Measurements from ENCODE around the gene ZFP36L2. TPM values are rescaled to one million over a fixed set of nuclear protein-coding genes. Genes with fewer than 3 reads are reported as not detected.

Gene ZFP36L2
- total RNA-seq, 1 donor from 2014 or later, result 62.1 TPM

- peak overlapping the region; percentile 92 for H3K4me3 Mint-ChIP-seq
- ATAC-seq (ENCODE audit: low read depth) (no peak), DNase-seq (peak; percentile 31)
- peak overlapping the region; percentile 99 for H3K27ac Mint-ChIP-seq
- H3K9me3 Mint-ChIP-seq, result no peaks in the 10 kb centered on the region
- CTCF ChIA-PET, result interaction anchor here (0.7 to 12.6 kb wide), 6 partner anchors 26 to 275 kb away, joined by 3 to 336 read pairs (median 4); no protein-coding TSS in a partner anchor
- peaks cover 2% of the 10 kb centered on the region for H3K27me3 Mint-ChIP-seq
- no peak for TF ChIP-seq CTCF (IDR thresholded peaks at IDR 0.05)
- POLR2A ChIA-PET, result interaction anchor here (0.6 to 13.9 kb wide), 10 partner anchors 10 to 412 kb away, joined by 3 to 561 read pairs (median 4); no protein-coding TSS in a partner anchor
- H3K36me3 Mint-ChIP-seq (ENCODE audit: low read depth), result peaks cover 32% of the 10 kb centered on the region
- intact Hi-C loops (cut with micrococcal nuclease), result loop anchor here (2.0 kb wide), 1 partner anchor 947 kb away; the partner anchor contains the start of gene PPM1B
- peaks cover 65% of the 10 kb centered on the region for H3K4me1 Mint-ChIP-seq
These were observed 4.5 kb downstream of the ZFP36L2 start for GRCh38 chr2:43221763-43222474.

- Mint-ChIP-seq H3K27me3 (peaks cover 2% of the 10 kb centered on the region), H3K4me1 (peaks cover 68% of the 10 kb centered on the region), H3K36me3 (ENCODE audit: low read depth) (peaks cover 31% of the 10 kb centered on the region), H3K27ac (peak overlapping the region; percentile 99), H3K9me3 (no peaks in the 10 kb centered on the region), H3K4me3 (peak overlapping the region; percentile 92)
- no peak for TF ChIP-seq CTCF (IDR thresholded peaks at IDR 0.05)
- ATAC-seq (ENCODE audit: low read depth), result no peak
- ChIA-PET POLR2A (interaction anchor here (0.6 to 13.9 kb wide), 11 partner anchors 8 to 411 kb away, joined by 3 to 561 read pairs (median 6); no protein-coding TSS in a partner anchor), CTCF (interaction anchor here (0.9 to 12.6 kb wide), 6 partner anchors 26 to 274 kb away, joined by 3 to 336 read pairs (median 4); no protein-coding TSS in a partner anchor)
- intact Hi-C loops (cut with micrococcal nuclease), result loop anchor here (2.0 kb wide), 1 partner anchor 948 kb away; the partner anchor contains the start of gene PPM1B
- DNase-seq, result no peak
These were observed 5.2 kb downstream of the ZFP36L2 start for GRCh38 chr2:43221124-43221762.

GRCh38 chr2:43220760-43221123 is 5.7 kb downstream of the ZFP36L2 start:
- ChIA-PET CTCF (interaction anchor here (0.9 to 12.6 kb wide), 5 partner anchors 8 to 90 kb away, joined by 3 to 336 read pairs (median 6); no protein-coding TSS in a partner anchor), POLR2A (interaction anchor here (0.6 to 13.9 kb wide), 8 partner anchors 8 to 429 kb away, joined by 4 to 561 read pairs (median 10); no protein-coding TSS in a partner anchor)
- intact Hi-C loops (cut with micrococcal nuclease), result loop anchor here (1.0 to 2.0 kb wide), 6 partner anchors 25 to 948 kb away; partner anchors contain the start of gene PPM1B
- Mint-ChIP-seq H3K36me3 (ENCODE audit: low read depth) (peaks cover 28% of the 10 kb centered on the region), H3K4me1 (peaks cover 70% of the 10 kb centered on the region), H3K27ac (peak overlapping the region; percentile 99), H3K4me3 (peak overlapping the region; percentile 92), H3K9me3 (no peaks in the 10 kb centered on the region), H3K27me3 (peaks cover 2% of the 10 kb centered on the region)
- no peak for DNase-seq
- no peak for TF ChIP-seq CTCF (IDR thresholded peaks at IDR 0.05)
- ATAC-seq (ENCODE audit: low read depth), result no peak

GRCh38 chr2:43220229-43220751 is 6.1 kb downstream of the ZFP36L2 start:
- no peak for TF ChIP-seq CTCF (IDR thresholded peaks at IDR 0.05)
- Mint-ChIP-seq H3K27me3 (peaks cover 2% of the 10 kb centered on the region), H3K36me3 (ENCODE audit: low read depth) (peaks cover 25% of the 10 kb centered on the region), H3K27ac (peak overlapping the region; percentile 99), H3K9me3 (no peaks in the 10 kb centered on the region), H3K4me1 (peaks cover 71% of the 10 kb centered on the region), H3K4me3 (peak overlapping the region; percentile 92)
- ATAC-seq (ENCODE audit: low read depth) (no peak), DNase-seq (no peak)
- intact Hi-C loops (cut with micrococcal nuclease), result loop anchor here (1.0 to 2.0 kb wide), 6 partner anchors 25 to 949 kb away; partner anchors contain the start of gene PPM1B
- ChIA-PET POLR2A (interaction anchor here (0.6 to 13.9 kb wide), 12 partner anchors 9 to 428 kb away, joined by 3 to 561 read pairs (median 6); no protein-coding TSS in a partner anchor), CTCF (interaction anchor here (0.9 to 12.6 kb wide), 5 partner anchors 9 to 90 kb away, joined by 3 to 336 read pairs (median 6); no protein-coding TSS in a partner anchor)
